ENCODE measurements around the gene DNAJC28.

DNA sequence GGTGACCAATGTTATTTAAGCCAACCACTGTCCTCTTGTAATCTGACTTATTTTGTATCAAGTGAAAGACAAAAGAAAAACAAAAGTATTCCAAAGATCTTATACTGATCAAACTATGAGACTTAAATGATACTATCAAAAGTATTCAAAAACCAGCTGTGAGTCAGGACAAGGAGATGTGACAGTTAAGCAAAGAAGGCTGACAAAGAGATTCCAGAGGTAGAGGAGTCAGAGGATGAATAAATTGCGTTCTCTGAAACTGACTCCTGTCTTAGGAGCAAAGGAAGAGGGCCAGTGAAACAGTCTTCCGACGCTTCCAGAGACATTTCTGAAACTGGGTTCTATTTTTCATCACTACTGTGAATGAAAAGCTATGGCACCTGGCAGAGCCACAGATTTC lies 32.7 kb downstream of the DNAJC28 start:
- TF ChIP-seq POLR2AphosphoS5 (IDR thresholded peaks at IDR 0.05) = no peak
- TF ChIP-seq, protein P1, sequence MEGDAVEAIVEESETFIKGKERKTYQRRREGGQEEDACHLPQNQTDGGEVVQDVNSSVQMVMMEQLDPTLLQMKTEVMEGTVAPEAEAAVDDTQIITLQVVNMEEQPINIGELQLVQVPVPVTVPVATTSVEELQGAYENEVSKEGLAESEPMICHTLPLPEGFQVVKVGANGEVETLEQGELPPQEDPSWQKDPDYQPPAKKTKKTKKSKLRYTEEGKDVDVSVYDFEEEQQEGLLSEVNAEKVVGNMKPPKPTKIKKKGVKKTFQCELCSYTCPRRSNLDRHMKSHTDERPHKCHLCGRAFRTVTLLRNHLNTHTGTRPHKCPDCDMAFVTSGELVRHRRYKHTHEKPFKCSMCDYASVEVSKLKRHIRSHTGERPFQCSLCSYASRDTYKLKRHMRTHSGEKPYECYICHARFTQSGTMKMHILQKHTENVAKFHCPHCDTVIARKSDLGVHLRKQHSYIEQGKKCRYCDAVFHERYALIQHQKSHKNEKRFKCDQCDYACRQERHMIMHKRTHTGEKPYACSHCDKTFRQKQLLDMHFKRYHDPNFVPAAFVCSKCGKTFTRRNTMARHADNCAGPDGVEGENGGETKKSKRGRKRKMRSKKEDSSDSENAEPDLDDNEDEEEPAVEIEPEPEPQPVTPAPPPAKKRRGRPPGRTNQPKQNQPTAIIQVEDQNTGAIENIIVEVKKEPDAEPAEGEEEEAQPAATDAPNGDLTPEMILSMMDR (IDR thresholded peaks at IDR 0.05) = no peak

Data from sigmoid colon (tissue), 4 donors.